Lung (tissue), 12 donors: ENCODE data around the gene MYL12A. TPM values are rescaled to one million over a fixed set of nuclear protein-coding genes. Genes with fewer than 3 reads are reported as not detected.

Source experiments
- ATAC-seq: fragments of 200-7000 bp; cut with Tn5 transposase; one replicate; pipeline ENCODE4 v1.9.1; 2020; ENCODE audit warnings: moderate number of reproducible peaks; ENCODE audit not compliant: insufficient read depth, low FRiP score
- DNase-seq, 3 donors: peaks; one replicate each; pipeline ENCODE4 v3.0.0-alpha.2; 2013 to 2017
- H3K27ac ChIP-seq, 2 donors: one replicate each; pipeline ENCODE4 v1.5.1; 2013; ENCODE audit warnings: mild to moderate bottlenecking in 2 of 2, moderate library complexity in 2 of 2, control low read depth in 1 of 2, inconsistent platforms in 1 of 2, low read depth in 1 of 2, low read length in 1 of 2
- H3K27me3 ChIP-seq, 3 donors: one replicate each; pipeline ENCODE4 v1.5.1; 2013; ENCODE audit warnings: low read length in 2 of 3; ENCODE audit not compliant: control insufficient read depth in 3 of 3, insufficient read depth in 3 of 3
- H3K36me3 ChIP-seq, 4 donors: one replicate each; pipeline ENCODE4 v1.5.1; 2013; ENCODE audit warnings: low read length in 4 of 4, mild to moderate bottlenecking in 1 of 4, moderate library complexity in 1 of 4; ENCODE audit not compliant: control insufficient read depth in 4 of 4, insufficient read depth in 4 of 4
- H3K4me1 ChIP-seq, 5 donors: one replicate each; pipeline ENCODE4 v1.5.1; 2013; ENCODE audit warnings: low read length in 5 of 5, mild to moderate bottlenecking in 2 of 5, moderate library complexity in 1 of 5; ENCODE audit not compliant: control insufficient read depth in 5 of 5, insufficient read depth in 5 of 5
- H3K4me3 ChIP-seq: one replicate; pipeline ENCODE4 v1.5.1; 2013; ENCODE audit warnings: mild to moderate bottlenecking, control low read depth, moderate library complexity
- H3K9ac ChIP-seq, 2 donors: one replicate each; pipeline ENCODE4 v1.5.1; 2013; ENCODE audit warnings: low read length in 2 of 2, control low read depth in 1 of 2; ENCODE audit not compliant: insufficient read depth in 1 of 2
- H3K9me3 ChIP-seq, 4 donors: one replicate each; pipeline ENCODE4 v1.5.1; 2013; ENCODE audit warnings: low read length in 3 of 4, mild to moderate bottlenecking in 1 of 4, moderate library complexity in 1 of 4; ENCODE audit not compliant: control insufficient read depth in 4 of 4, insufficient read depth in 3 of 4
- CTCF ChIP-seq: IDR thresholded peaks from 2 replicates; pipeline ENCODE4 v1.5.1; 2012; ENCODE audit warnings: mild to moderate bottlenecking; ENCODE audit errors: control extremely low read depth, extremely low read depth
- WGBS, 2 donors: extraction: QIAGEN DNeasy Blood & Tissue Kit; methylation state at CpG; one replicate each; pipeline ENCODE4 v1.1.7; 2013; 5-methylcytosine and 5-hydroxymethylcytosine counted together
- polyA plus RNA-seq, 2 donors: library from polyadenylated mRNA; stranded (reverse); fragments of 200-250 nt; gene quantifications; one replicate each; pipeline ENCODE4 v1.2.1, GENCODE V29; 2013
- total RNA-seq, 2 donors: library from RNA; depleted of rRNA in 1 of 2; stranded (reverse); fragments of >200 nt in 1 of 2; gene quantifications; one replicate each; pipeline ENCODE4 v1.2.1, GENCODE V29; 2014 to 2021
- donor health status: control.
- donor health status: control.
- donor health status: Bipolar disorder and iron deficiency.
- donor health status: healthy.
- donor health status: DM: yes; HTN: yes; CAD: no.

The MYL12A gene
- total and polyA plus RNA-seq, 4 donors, result 321 to 796 (median 491) TPM

GRCh38 chr18:3251963-3252277, 4.3 kb downstream of the MYL12A start:
- no peak overlapping the region for H3K4me3 ChIP-seq
- no peaks in the 10 kb centered on the region for H3K27me3 ChIP-seq
- no peak for TF ChIP-seq CTCF
- H3K27ac ChIP-seq, result peak overlapping the region in 1 of 2 donors; percentile 83
- DNase-seq (no peak), ATAC-seq (no peak)
- no peaks in the 10 kb centered on the region for H3K9me3 ChIP-seq
- 49 to 72% methylated on average over 3 of the region's 3 CpGs for WGBS, 2 donors
- H3K36me3 ChIP-seq, result peaks cover 9 to 35% (median 23%) of the 10 kb centered on the region in 4 donors
- peaks cover 0 to 12% (median 4%) of the 10 kb centered on the region in 5 donors for H3K4me1 ChIP-seq
- no peak overlapping the region for H3K9ac ChIP-seq

- no peaks in the 10 kb centered on the region for H3K9me3 ChIP-seq
- TF ChIP-seq CTCF, result no peak
- H3K27me3 ChIP-seq, result no peaks in the 10 kb centered on the region
- DNase-seq (no peak), ATAC-seq (no peak)
- no peak overlapping the region for H3K4me3 ChIP-seq
- H3K9ac ChIP-seq, result no peak overlapping the region
- peak overlapping the region in 1 of 2 donors; percentile 67 for H3K27ac ChIP-seq
- 82 to 94% methylated on average over 1 of the region's 1 CpG for WGBS, 2 donors
- H3K36me3 ChIP-seq, result peaks cover 11 to 43% (median 28%) of the 10 kb centered on the region in 4 donors
- peaks cover 0 to 12% (median 5%) of the 10 kb centered on the region in 5 donors for H3K4me1 ChIP-seq
Measured at GRCh38 chr18:3252843-3253242, 5.2 kb downstream of the MYL12A start.

GRCh38 chr18:3254725-3255124, 7.1 kb downstream of the MYL12A start:
- no peak for DNase-seq
- peaks cover 0 to 9% (median 3%) of the 10 kb centered on the region in 5 donors for H3K4me1 ChIP-seq
- no peaks in the 10 kb centered on the region for H3K9me3 ChIP-seq
- no peak for ATAC-seq
- H3K27me3 ChIP-seq, result no peaks in the 10 kb centered on the region
- no peak overlapping the region for H3K9ac ChIP-seq
- TF ChIP-seq CTCF, result no peak
- peaks cover 19 to 48% (median 31%) of the 10 kb centered on the region in 4 donors for H3K36me3 ChIP-seq
- peak overlapping the region; percentile 53 to 78 for H3K27ac ChIP-seq
- H3K4me3 ChIP-seq, result no peak overlapping the region
- WGBS, 2 donors, result 93% methylated on average over 4 of the region's 4 CpGs

GRCh38 chr18:3255611-3256165, 8.1 kb downstream of the MYL12A start:
- no peaks in the 10 kb centered on the region for H3K27me3 ChIP-seq
- ATAC-seq (no peak), DNase-seq (no peak)
- H3K9me3 ChIP-seq, result no peaks in the 10 kb centered on the region
- peak overlapping the region in 1 of 2 donors; percentile 53 for H3K27ac ChIP-seq
- H3K9ac ChIP-seq, result no peak overlapping the region
- H3K36me3 ChIP-seq, result peaks cover 17 to 48% (median 30%) of the 10 kb centered on the region in 4 donors
- 46 to 66% methylated on average over 5 of the region's 5 CpGs for WGBS, 2 donors
- TF ChIP-seq CTCF, result no peak
- peaks cover 0 to 10% (median 4%) of the 10 kb centered on the region in 5 donors for H3K4me1 ChIP-seq
- no peak overlapping the region for H3K4me3 ChIP-seq
